ENCODE measurements around the gene KRTAP10-1.

Gene KRTAP10-1

GRCh38 chr21:44492567-44493385, 47.2 kb downstream of the KRTAP10-1 start:
- no peak for DNase-seq (ENCODE audit: low read depth)
- TF ChIP-seq, protein P1, sequence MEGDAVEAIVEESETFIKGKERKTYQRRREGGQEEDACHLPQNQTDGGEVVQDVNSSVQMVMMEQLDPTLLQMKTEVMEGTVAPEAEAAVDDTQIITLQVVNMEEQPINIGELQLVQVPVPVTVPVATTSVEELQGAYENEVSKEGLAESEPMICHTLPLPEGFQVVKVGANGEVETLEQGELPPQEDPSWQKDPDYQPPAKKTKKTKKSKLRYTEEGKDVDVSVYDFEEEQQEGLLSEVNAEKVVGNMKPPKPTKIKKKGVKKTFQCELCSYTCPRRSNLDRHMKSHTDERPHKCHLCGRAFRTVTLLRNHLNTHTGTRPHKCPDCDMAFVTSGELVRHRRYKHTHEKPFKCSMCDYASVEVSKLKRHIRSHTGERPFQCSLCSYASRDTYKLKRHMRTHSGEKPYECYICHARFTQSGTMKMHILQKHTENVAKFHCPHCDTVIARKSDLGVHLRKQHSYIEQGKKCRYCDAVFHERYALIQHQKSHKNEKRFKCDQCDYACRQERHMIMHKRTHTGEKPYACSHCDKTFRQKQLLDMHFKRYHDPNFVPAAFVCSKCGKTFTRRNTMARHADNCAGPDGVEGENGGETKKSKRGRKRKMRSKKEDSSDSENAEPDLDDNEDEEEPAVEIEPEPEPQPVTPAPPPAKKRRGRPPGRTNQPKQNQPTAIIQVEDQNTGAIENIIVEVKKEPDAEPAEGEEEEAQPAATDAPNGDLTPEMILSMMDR (IDR thresholded peaks at IDR 0.05; ENCODE audit: low read length, missing control alignments) = no peak
- H3K4me3 ChIP-seq (replicated peaks; ENCODE audit: low read depth, low read length) = no peak overlapping the region

DNA sequence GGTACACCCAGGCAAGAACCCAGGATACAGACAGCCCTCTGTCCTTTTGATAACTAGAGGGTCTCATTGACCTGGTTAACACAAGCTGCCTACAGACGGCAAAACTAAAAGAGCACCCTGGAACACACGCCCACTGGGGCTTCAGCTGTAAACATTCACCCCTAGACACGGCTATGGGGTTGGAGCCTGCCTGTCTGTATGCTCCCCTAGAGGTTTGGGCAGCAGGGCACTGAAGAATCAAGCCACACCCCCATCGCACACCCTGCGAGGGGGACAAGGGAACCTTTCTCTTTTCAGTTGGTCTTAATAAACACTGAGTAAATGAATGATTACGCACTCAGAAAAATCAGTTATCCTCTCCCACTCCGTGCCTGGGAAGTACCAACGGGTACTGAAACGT, 49.2 kb downstream of the KRTAP10-1 start:
- DNase-seq (ENCODE audit: low read depth) = no peak
- TF ChIP-seq, protein P1 (IDR thresholded peaks at IDR 0.05; ENCODE audit: low read length, missing control alignments) = no peak
- H3K4me3 ChIP-seq (replicated peaks; ENCODE audit: low read depth, low read length) = no peak overlapping the region

GRCh38 chr21:44490405-44490804, 49.6 kb downstream of the KRTAP10-1 start:
- no peak overlapping the region for H3K4me3 ChIP-seq (replicated peaks; ENCODE audit: low read depth, low read length)
- TF ChIP-seq, protein P1 (IDR thresholded peaks at IDR 0.05; ENCODE audit: low read length, missing control alignments) = no peak
- no peak for DNase-seq (ENCODE audit: low read depth)

GRCh38 chr21:44489962-44490361, 50.0 kb downstream of the KRTAP10-1 start:
- H3K4me3 ChIP-seq (replicated peaks; ENCODE audit: low read depth, low read length) = no peak overlapping the region
- no peak for DNase-seq (ENCODE audit: low read depth)
- TF ChIP-seq, protein P1 (IDR thresholded peaks at IDR 0.05; ENCODE audit: low read length, missing control alignments) = peak; percentile 17

Measured in fibroblast of pulmonary artery (primary cell).